Measurements from ENCODE around the gene LIG3.

- TF ChIP-seq CTCF (IDR thresholded peaks at IDR 0.05): no peak
- no peak for TF ChIP-seq REST (IDR thresholded peaks at IDR 0.05; ENCODE audit: insufficient read depth in 1 of 2, low read depth in 2 of 2, low read length in 1 of 2)
- no peak for TF ChIP-seq SIN3A (IDR thresholded peaks at IDR 0.05; ENCODE audit: borderline replicate concordance, insufficient read depth, low read depth, low read length)
These were observed 31.4 kb downstream of the LIG3 start for GRCh38 chr17:35011671-35012216.

Data from Panc1 (cell line).